Measurements from ENCODE around the gene CMKLR1. TPM values are rescaled to one million over a fixed set of nuclear protein-coding genes. Genes with fewer than 3 reads are reported as not detected.

Gene CMKLR1
- total RNA-seq, 1 experiment from 2014 or later: 0.15 TPM

GRCh38 chr12:108318472-108319275 is 20.4 kb downstream of the CMKLR1 start:
- ChIA-PET CTCF (no interaction called here), POLR2A (no interaction called here), RAD21 (ENCODE audit: low non-redundant PET in 1 of 2, low total read pairs in 2 of 2, uncharacterized antibody in 2 of 2, unreplicated experiment in 2 of 2) (no interaction called here)
- H3K27ac ChIP-seq (ENCODE audit: low read depth, low read length): no peak overlapping the region
- intact Hi-C loops (cut with micrococcal nuclease): no loop called here
- H2AFZ ChIP-seq (ENCODE audit: low read depth, low read length, poor library complexity, severe bottlenecking): no peak overlapping the region
- H3K9ac ChIP-seq (ENCODE audit: low read length): no peak overlapping the region
- H3K4me1 ChIP-seq (ENCODE audit: control insufficient read depth in 1 of 2, insufficient read depth in 2 of 2, low read length in 2 of 2): no peaks in the 10 kb centered on the region
- TF ChIP-seq SRF (IDR thresholded peaks at IDR 0.05; ENCODE audit: low read depth): no peak
- no peak for TF ChIP-seq RAD21 (IDR thresholded peaks at IDR 0.05; ENCODE audit: low read depth)
- no peak for TF ChIP-seq POLR2AphosphoS5 (IDR thresholded peaks at IDR 0.05; ENCODE audit: low read depth, low read length)
- TF ChIP-seq MAX (IDR thresholded peaks at IDR 0.05): no peak
- no peak for TF ChIP-seq ZNF274 (IDR thresholded peaks at IDR 0.05; ENCODE audit: low read depth, low read length)
- no peak for TF ChIP-seq CBX3 (IDR thresholded peaks at IDR 0.05; ENCODE audit: low read depth)
- TF ChIP-seq JUND (IDR thresholded peaks at IDR 0.05): no peak
- H3K27me3 ChIP-seq (ENCODE audit: insufficient read depth, low read length): peaks cover 28% of the 10 kb centered on the region
- H3K9me3 ChIP-seq (ENCODE audit: control insufficient read depth in 1 of 2, insufficient read depth in 1 of 2, low read depth in 1 of 2, low read length in 2 of 2): no peaks in the 10 kb centered on the region
- no peaks in the 10 kb centered on the region for H4K20me1 ChIP-seq (ENCODE audit: insufficient read depth)
- no peaks in the 10 kb centered on the region for H3K79me2 ChIP-seq (ENCODE audit: insufficient read depth, low read length)
- no peak for ATAC-seq
- H3K4me3 ChIP-seq (replicated peaks in 1 of 2; ENCODE audit: low read depth in 1 of 2, low read length in 2 of 2): no peak overlapping the region
- H3K36me3 ChIP-seq (ENCODE audit: control insufficient read depth in 1 of 2, insufficient read depth in 2 of 2, low read length in 2 of 2): no peaks in the 10 kb centered on the region
- no TSS peak for BruUV-seq (replicated peaks)
- H3K9me2 ChIP-seq (ENCODE audit: insufficient read depth): no peaks in the 10 kb centered on the region
- no peak overlapping the region for H3K4me2 ChIP-seq (ENCODE audit: low read length)
- no peak for DNase-seq (ENCODE audit: low read depth, low spot score)

GRCh38 chr12:108317308-108318234 is 21.5 kb downstream of the CMKLR1 start:
- no peak overlapping the region for H3K9ac ChIP-seq (ENCODE audit: low read length)
- H3K9me2 ChIP-seq (ENCODE audit: insufficient read depth): no peaks in the 10 kb centered on the region
- ChIA-PET POLR2A (no interaction called here), RAD21 (ENCODE audit: low non-redundant PET in 1 of 2, low total read pairs in 2 of 2, uncharacterized antibody in 2 of 2, unreplicated experiment in 2 of 2) (no interaction called here), CTCF (no interaction called here)
- BruUV-seq (replicated peaks): no TSS peak
- H3K4me1 ChIP-seq (ENCODE audit: control insufficient read depth in 1 of 2, insufficient read depth in 2 of 2, low read length in 2 of 2): no peaks in the 10 kb centered on the region
- no peaks in the 10 kb centered on the region for H3K9me3 ChIP-seq (ENCODE audit: control insufficient read depth in 1 of 2, insufficient read depth in 1 of 2, low read depth in 1 of 2, low read length in 2 of 2)
- ATAC-seq (no peak), DNase-seq (ENCODE audit: low read depth, low spot score) (no peak)
- no peaks in the 10 kb centered on the region for H4K20me1 ChIP-seq (ENCODE audit: insufficient read depth)
- H3K4me2 ChIP-seq (ENCODE audit: low read length): no peak overlapping the region
- no peak overlapping the region for H2AFZ ChIP-seq (ENCODE audit: low read depth, low read length, poor library complexity, severe bottlenecking)
- intact Hi-C loops (cut with micrococcal nuclease): no loop called here
- peaks cover 19% of the 10 kb centered on the region for H3K27me3 ChIP-seq (ENCODE audit: insufficient read depth, low read length)
- H3K79me2 ChIP-seq (ENCODE audit: insufficient read depth, low read length): no peaks in the 10 kb centered on the region
- no peak overlapping the region for H3K27ac ChIP-seq (ENCODE audit: low read depth, low read length)
- no peaks in the 10 kb centered on the region for H3K36me3 ChIP-seq (ENCODE audit: control insufficient read depth in 1 of 2, insufficient read depth in 2 of 2, low read length in 2 of 2)
- H3K4me3 ChIP-seq (replicated peaks in 1 of 2; ENCODE audit: low read depth in 1 of 2, low read length in 2 of 2): no peak overlapping the region
- TF ChIP-seq POLR2A (IDR thresholded peaks at IDR 0.05; ENCODE audit: borderline replicate concordance, extremely low read depth, insufficient read depth, insufficient read length) (no peak), ZFX (IDR thresholded peaks at IDR 0.05) (no peak), ZNF274 (IDR thresholded peaks at IDR 0.05; ENCODE audit: low read depth, low read length) (no peak), MAX (IDR thresholded peaks at IDR 0.05) (no peak), EGR1 (IDR thresholded peaks at IDR 0.05; ENCODE audit: low read depth) (no peak), SRF (IDR thresholded peaks at IDR 0.05; ENCODE audit: low read depth) (no peak), ELF1 (IDR thresholded peaks at IDR 0.05; ENCODE audit: borderline replicate concordance, low read depth) (no peak), FOSL1 (IDR thresholded peaks at IDR 0.05; ENCODE audit: low read depth) (no peak), REST (IDR thresholded peaks at IDR 0.05; ENCODE audit: low read depth) (no peak), ATF3 (IDR thresholded peaks at IDR 0.05) (no peak), EZH2phosphoT487 (IDR thresholded peaks at IDR 0.05; ENCODE audit: borderline replicate concordance) (no peak), SIN3A (IDR thresholded peaks at IDR 0.05; ENCODE audit: low read depth) (no peak)
